Urinary bladder (tissue), 4 donors: Measurements from ENCODE around the gene MUC20. TPM values are rescaled to one million over a fixed set of nuclear protein-coding genes. Genes with fewer than 3 reads are reported as not detected.
"Not testable (repeated sequence)": the region's sequence is repeated elsewhere in the genome, so short reads cannot be mapped to it uniquely, and the experiment has no call there.

Source experiments
- DNase-seq: peaks from one replicate; pipeline ENCODE4 v3.0.0-alpha.2; 2015; ENCODE audit errors: extremely low spot score
- H3K27ac ChIP-seq: one replicate; pipeline ENCODE4 v1.5.1; 2013; ENCODE audit warnings: low read depth, mild to moderate bottlenecking, moderate library complexity
- H3K36me3 ChIP-seq: one replicate; pipeline ENCODE4 v1.6.1; 2013; ENCODE audit warnings: mild to moderate bottlenecking, moderate library complexity; ENCODE audit not compliant: insufficient read depth
- H3K4me1 ChIP-seq: one replicate; pipeline ENCODE4 v1.6.1; 2013; ENCODE audit warnings: mild to moderate bottlenecking, moderate library complexity; ENCODE audit not compliant: insufficient read depth
- H3K4me3 ChIP-seq: one replicate; pipeline ENCODE4 v1.5.1; 2013; ENCODE audit warnings: low read depth, low read length
- WGBS: extraction: QIAGEN DNeasy Blood & Tissue Kit; methylation state at CpG from one replicate; pipeline ENCODE4 v1.1.7; 2013; 5-methylcytosine and 5-hydroxymethylcytosine counted together
- polyA plus RNA-seq: library from polyadenylated mRNA; stranded (reverse); fragments of 200-250 nt; gene quantifications from one replicate; pipeline ENCODE4 v1.2.3, GENCODE V29; 2013
- total RNA-seq: library from RNA; depleted of rRNA; stranded (reverse); fragments of >200 nt; gene quantifications from one replicate; pipeline ENCODE4 v1.2.3, GENCODE V29; 2014
- donor health status: healthy with polysubstance abuse.
- donor health status: healthy.

The MUC20 gene
- total and polyA plus RNA-seq, 2 donors = 6.2 to 12.7 TPM

DNA sequence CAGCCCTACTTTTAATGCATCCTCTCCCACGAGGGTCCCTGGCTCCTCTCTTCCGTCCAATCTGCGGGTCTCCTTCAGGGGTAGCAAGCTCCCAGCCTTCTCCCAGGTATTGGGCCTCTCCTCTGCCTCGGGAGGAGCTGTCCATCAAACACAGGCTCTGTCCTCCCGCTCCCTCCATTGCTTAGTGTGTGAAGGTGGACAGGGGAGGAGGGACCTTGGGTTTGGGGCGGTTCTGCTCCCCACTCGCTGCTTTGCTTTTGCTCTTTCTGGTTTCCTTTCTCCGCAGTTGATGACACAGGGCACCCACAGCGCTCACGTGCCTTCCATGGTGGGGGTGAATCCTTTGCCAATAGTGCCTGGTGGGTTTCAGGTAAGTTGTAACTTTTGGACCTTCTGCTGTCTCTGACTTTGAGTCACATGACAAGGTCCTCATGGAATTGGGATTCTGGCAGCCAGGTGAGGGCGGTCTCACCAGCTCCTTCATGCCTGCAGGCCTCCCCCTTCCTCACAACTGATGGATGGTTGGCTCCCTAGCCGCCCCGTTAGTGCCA is 18.9 kb downstream of the MUC20 start:
- no peaks in the 10 kb centered on the region for H3K4me1 ChIP-seq
- no peak overlapping the region for H3K27ac ChIP-seq
- no peak overlapping the region for H3K4me3 ChIP-seq
- no peaks in the 10 kb centered on the region for H3K36me3 ChIP-seq
- DNase-seq = no peak
- 82% methylated on average over 13 of the region's 13 CpGs for WGBS

DNA sequence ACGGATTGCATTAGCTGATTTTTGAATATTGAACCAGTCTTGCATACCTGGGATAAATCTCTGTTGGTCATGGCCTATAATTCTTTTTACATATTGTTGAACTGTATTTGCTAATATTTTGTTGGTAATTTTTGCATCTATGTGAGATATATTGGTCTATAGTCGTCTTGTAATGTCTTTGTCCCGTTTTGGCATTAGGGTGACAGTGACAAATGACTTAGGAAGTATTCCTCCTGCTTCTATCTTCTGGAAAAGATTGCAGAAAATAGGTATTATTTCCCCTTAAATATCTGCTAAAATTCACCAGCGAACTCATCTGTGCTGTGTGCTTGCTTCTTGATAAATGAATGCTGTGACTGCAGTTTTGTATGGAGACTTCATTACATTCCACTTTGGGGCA is 23.7 kb downstream of the MUC20 start:
- 79% methylated on average over 4 of the region's 4 CpGs for WGBS
- no peak overlapping the region for H3K4me3 ChIP-seq
- no peak for DNase-seq
- H3K36me3 ChIP-seq = no peaks in the 10 kb centered on the region
- no peaks in the 10 kb centered on the region for H3K4me1 ChIP-seq
- H3K27ac ChIP-seq = no peak overlapping the region

DNA sequence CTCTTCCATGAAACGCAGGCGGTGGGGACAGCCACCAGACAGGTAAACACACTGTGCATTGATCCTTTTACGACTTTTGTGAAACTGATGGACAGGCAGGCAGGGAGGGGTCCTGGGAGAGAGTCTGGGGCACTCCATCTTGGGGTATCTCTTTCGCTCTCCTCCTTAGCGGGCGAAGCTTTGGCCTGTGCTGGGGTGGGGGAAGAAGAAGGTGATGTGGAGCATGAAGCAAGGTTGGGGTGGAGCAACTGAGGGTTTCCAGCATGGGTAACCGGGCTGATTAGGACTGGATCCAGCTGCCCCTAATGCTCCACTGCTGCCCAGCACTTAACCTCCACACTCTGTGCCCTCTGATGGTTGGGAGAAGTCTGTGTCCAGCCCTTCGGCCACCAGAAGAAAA is 25.6 kb downstream of the MUC20 start:
- Histone ChIP-seq H3K4me1 (no peaks in the 10 kb centered on the region), H3K36me3 (no peaks in the 10 kb centered on the region), H3K27ac (no peak overlapping the region), H3K4me3 (no peak overlapping the region)
- WGBS = 76% methylated on average over 8 of the region's 8 CpGs
- no peak for DNase-seq

DNA sequence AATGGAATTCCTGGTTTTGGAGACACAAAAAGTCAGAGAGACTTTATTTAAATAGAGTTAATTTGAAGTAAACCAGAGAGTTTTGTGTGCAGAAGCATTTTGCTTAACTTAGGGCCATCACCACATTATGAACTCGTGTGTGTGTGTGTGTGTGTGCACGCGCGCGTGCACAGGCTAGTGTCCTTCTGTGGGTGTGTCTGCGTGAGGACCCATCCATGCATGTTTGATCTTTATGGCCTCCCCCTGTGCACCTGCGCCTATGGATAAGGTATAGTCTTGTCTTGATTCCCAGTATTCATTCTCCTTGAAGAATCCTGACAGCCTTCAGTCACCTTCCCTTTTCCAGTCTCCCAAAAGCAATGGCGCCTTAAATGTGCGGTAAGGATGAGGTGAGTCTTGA is 26.0 kb downstream of the MUC20 start:
- Histone ChIP-seq H3K36me3 (no peaks in the 10 kb centered on the region), H3K4me1 (no peaks in the 10 kb centered on the region), H3K4me3 (no peak overlapping the region), H3K27ac (no peak overlapping the region)
- DNase-seq = no peak
- 86% methylated on average over 9 of the region's 9 CpGs for WGBS

DNA sequence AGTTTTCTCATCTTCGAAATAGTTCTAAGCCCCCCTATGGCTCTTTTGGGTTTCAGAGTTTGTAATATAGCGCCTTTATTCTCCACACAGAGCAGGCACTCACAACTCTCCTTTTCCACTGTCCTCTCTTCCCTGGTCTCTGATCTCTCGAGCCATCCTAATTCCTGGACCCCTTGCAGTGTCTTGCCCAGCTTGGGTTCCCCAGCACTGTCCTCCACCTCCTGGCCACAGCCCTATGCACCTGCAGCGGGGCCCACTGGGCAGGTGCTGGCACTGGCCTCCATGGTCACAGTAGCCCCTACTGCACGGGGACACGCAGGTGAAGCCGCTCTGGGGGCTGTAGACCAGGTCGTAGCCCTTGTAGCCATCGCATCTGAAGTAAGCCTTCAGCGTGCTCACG is 27.9 kb downstream of the MUC20 start:
- H3K4me1 ChIP-seq = no peaks in the 10 kb centered on the region
- WGBS = 95% methylated on average over 11 of the region's 11 CpGs
- no peak for DNase-seq
- no peak overlapping the region for H3K4me3 ChIP-seq
- no peak overlapping the region for H3K27ac ChIP-seq
- H3K36me3 ChIP-seq = no peaks in the 10 kb centered on the region

DNA sequence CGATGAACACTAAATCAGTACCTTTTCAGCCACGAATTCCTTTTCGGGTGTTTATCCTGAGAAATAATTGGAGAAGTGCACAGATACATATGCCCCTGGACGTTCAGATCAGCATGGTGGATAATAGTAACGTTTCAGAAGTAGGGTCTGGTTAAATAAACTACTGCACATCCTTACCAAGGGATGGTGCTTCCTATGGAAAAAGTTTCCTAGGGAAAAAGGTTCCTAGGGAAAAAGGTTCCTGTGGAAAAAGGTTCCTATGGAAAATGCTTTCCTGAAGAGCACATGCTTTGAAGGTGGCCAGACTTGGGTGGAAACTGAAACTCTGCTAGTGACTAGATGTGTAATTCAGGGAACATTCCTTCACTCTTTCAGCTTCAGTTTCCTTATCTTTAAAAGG is 28.3 kb downstream of the MUC20 start:
- not testable (repeated sequence) for H3K4me1 ChIP-seq, H3K36me3 ChIP-seq, DNase-seq, H3K27ac ChIP-seq, H3K4me3 ChIP-seq
- 80% methylated on average over 5 of the region's 5 CpGs for WGBS

DNA sequence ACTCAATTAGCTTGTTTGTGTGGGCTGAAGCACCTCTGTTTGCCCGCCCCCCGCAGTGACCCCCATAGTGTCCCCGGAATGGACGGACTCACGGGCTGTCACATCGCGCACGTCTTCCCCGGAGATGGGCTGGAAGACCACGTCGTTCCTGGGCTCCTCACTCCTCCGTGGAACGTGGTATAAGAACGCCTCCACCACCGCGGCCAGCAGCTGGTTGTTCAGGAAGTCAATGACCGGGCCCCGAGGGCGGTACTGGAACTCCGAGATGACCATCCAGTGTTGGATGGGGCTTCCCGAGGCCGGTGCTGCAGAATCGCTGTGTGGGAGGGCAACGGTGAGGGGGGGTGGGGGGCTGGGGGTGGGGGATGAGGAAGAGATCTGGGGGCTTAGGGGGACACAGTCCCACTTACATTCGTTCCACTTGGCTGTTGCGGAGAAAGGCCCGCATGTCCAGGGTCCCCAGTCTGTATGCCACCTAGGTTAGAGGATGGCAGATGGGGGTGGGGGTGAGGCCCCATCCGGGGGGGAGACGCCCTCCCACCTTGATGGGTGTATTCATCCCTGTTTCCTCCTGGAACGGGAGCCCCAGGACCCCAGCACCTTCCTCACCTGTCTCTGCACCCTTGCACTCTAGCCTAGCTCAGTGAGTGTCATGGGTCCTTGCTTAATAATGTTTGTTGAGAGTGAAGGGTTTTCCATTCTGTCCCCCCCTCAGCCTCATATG is 30.2 kb downstream of the MUC20 start:
- H3K4me1 ChIP-seq = no peaks in the 10 kb centered on the region

DNA sequence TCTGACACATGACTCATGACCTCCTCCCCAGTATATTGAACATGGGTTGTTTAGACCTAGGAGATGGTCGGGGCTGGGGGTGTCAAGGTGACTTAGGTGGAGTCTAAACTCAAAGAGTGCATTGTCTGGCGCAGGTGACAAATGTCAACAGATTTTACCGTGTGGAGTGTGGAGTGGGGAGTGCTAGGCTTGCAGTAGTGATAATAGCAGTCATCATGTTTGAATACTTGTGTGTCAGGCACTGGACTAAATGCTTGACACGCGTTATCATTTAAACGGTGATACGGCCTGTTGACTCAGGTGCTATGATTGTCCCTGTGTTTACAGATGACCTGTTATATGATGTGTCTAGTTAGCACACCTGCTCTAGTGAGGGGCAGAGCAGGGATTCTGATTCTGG is 30.8 kb downstream of the MUC20 start:
- WGBS = 80% methylated on average over 7 of the region's 7 CpGs
- no peak overlapping the region for H3K27ac ChIP-seq
- H3K4me3 ChIP-seq = no peak overlapping the region
- DNase-seq = no peak
- no peaks in the 10 kb centered on the region for H3K36me3 ChIP-seq
- H3K4me1 ChIP-seq = no peaks in the 10 kb centered on the region

More for the DNA sequence above, 30.2 kb downstream of the MUC20 start:
- H3K27ac ChIP-seq = no peak overlapping the region
- WGBS = 87% methylated on average over 29 of the region's 30 CpGs
- no peak for DNase-seq
- H3K36me3 ChIP-seq = no peaks in the 10 kb centered on the region
- no peak overlapping the region for H3K4me3 ChIP-seq

DNA sequence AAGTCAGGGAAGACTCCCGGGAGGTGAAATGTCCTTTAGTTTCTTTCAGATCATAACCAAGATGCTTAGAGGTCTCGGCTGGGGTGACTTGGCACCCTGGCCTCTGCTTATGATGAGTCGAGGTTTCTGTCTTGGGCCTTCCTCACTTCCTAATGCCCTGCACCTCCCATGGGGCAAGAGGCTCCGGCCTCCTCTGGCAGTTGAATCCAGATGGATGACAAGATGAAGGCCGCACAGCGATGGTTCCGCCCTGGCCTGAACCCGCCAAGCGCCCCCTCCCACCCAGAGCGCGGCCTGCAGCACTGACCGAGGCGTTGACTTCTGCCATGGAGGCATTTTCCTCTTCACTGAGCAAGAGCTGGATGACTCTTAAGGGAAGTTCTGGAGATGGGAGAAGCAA is 31.3 kb downstream of the MUC20 start:
- H3K4me3 ChIP-seq = no peak overlapping the region
- no peak for DNase-seq
- H3K36me3 ChIP-seq = no peaks in the 10 kb centered on the region
- WGBS = 90% methylated on average over 13 of the region's 13 CpGs
- no peak overlapping the region for H3K27ac ChIP-seq
- H3K4me1 ChIP-seq = no peaks in the 10 kb centered on the region

DNA sequence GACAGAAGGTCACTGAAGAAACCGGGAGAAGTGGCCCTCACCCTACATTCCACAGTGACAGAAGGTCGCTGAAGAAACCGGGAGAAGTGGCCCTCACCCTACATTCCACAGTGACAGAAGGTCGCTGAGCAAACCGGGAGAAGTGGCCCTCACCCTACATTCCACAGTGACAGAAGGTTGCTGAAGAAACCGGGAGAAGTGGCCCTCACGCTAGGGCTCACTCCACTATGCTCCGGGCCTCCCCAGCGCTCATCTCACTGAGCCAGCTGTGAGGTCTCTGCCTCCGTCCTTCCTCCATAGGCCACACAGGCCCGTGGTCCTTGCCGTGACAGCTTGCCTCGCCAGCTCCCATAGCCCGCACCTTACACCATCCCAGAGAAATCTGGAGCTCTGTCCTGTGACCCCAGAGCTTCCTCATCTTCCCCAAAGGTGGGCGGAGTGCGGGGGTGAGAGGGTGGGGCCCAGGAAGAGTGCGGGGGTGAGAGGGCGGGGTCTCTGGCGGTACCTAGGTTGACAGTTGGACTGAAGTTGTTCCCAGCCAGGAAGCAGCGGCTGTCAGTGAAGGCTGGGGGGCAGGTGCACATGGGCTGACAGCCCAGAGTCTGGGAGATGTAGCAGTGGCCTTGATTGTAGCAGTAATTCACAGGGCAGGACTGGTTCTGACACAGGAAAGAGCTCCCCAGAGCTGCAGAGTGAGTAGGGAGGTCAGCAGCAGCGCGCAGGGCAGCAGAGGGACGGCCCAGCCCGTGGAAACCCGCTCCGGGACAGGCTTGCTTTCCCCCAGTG is 32.0 kb downstream of the MUC20 start:
- Histone ChIP-seq H3K36me3 (no peaks in the 10 kb centered on the region), H3K27ac (no peak overlapping the region), H3K4me1 (no peaks in the 10 kb centered on the region), H3K4me3 (no peak overlapping the region)
- no peak for DNase-seq
- WGBS = 78% methylated on average over 26 of the region's 26 CpGs

DNA sequence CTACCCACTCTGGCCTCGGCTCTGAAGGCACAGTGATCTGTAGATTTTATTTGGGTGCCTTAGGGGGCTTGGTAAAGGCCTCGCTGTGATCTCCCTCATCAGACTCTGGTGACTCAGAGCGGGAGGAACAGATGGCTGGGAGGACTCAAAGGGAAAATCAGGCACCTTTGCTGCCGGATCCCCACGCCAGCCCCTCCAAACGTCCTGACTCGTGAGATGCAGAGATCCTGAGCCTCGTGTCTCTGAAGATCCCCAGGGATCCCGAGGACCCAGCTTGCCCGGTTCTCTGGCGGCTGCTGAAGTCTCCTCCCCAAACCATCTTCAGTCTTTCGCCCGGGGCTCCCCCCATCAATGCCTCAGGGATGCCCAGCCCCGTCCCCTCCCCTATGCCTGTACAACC is 32.8 kb downstream of the MUC20 start:
- Histone ChIP-seq H3K36me3 (no peaks in the 10 kb centered on the region), H3K4me3 (no peak overlapping the region), H3K27ac (no peak overlapping the region), H3K4me1 (no peaks in the 10 kb centered on the region)
- DNase-seq = no peak
- 76% methylated on average over 14 of the region's 14 CpGs for WGBS

DNA sequence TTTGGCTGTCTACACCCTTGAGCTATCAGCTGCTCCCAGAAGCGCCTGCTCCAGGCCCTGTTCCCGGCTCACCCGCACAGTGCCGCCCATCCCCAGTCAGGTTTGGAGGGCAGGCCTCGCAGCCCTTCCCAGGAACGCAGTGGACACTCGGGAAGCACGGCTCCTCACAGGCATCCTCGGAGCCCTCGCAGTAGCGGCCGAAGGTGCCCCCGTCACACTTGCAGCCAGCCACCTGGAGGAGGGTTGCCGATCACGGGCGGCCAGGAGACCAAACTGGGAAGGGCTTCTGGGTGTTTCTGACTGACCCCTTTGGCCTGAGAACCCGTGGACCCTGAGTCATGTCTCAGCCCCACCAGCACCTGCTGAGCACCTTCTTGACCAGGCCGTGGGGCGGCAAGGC is 33.4 kb downstream of the MUC20 start:
- H3K4me1 ChIP-seq = no peaks in the 10 kb centered on the region
- H3K27ac ChIP-seq = no peak overlapping the region
- WGBS = 92% methylated on average over 19 of the region's 19 CpGs
- no peak overlapping the region for H3K4me3 ChIP-seq
- H3K36me3 ChIP-seq = no peaks in the 10 kb centered on the region
- DNase-seq = no peak

DNA sequence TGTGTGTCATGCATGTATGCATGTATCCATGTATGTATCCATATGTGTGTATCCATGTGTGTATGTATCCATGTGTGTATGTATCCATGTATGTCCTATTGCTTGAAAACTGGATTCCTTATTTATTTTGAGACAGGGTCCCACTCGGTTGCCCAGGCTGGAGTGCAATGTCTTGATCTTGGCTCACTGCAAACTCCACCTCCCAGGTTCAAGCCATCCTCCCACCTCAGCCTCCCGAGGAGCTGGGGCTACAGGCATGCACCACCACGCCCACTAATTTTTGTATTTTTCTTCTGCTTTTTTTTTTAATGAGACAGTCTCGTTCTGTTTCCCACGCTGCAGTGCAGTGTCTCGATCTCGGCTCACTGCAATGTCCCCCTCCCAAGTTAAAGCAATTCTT is 34.1 kb downstream of the MUC20 start:
- Histone ChIP-seq H3K27ac (no peak overlapping the region), H3K4me1 (no peaks in the 10 kb centered on the region), H3K4me3 (no peak overlapping the region), H3K36me3 (no peaks in the 10 kb centered on the region)
- no peak for DNase-seq
- 92% methylated on average over 7 of the region's 7 CpGs for WGBS

DNA sequence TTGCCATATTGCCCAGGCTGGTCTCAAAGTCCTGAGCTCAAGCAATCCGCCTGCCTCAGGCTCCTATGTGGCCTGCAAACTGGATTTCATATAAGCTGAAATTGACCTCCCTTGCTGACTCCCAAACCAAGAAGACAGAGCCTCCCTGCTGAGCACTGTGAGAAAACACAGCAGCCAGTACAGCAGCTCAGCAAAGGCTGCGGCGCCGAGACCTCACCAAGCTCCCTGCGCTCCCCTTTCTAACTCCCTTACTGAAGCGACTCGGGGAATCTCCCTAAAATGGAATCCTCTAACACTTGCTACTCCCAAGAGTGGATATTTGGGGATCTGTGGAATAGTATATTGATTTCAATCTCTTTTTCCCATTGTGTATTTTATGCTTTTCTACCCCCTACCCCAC is 34.6 kb downstream of the MUC20 start:
- no peak overlapping the region for H3K27ac ChIP-seq

More for the DNA sequence above, 34.6 kb downstream of the MUC20 start:
- H3K4me3 ChIP-seq = no peak overlapping the region
- DNase-seq = no peak
- no peaks in the 10 kb centered on the region for H3K4me1 ChIP-seq
- no peaks in the 10 kb centered on the region for H3K36me3 ChIP-seq
- 91% methylated on average over 7 of the region's 7 CpGs for WGBS
